ENCODE data around the gene UBXN11.

The UBXN11 gene

GRCh38 chr1:26269198-26269550 lies 37.3 kb downstream of the UBXN11 start:
- no peak for DNase-seq (ENCODE audit: low read depth in 2 of 2)

- no peak for DNase-seq (ENCODE audit: low read depth in 2 of 2)
Observed at GRCh38 chr1:26268290-26269197, 37.9 kb downstream of the UBXN11 start.

- no peak for DNase-seq (ENCODE audit: low read depth in 2 of 2)
Observed at GRCh38 chr1:26265405-26265804, 41.0 kb downstream of the UBXN11 start.

DNA sequence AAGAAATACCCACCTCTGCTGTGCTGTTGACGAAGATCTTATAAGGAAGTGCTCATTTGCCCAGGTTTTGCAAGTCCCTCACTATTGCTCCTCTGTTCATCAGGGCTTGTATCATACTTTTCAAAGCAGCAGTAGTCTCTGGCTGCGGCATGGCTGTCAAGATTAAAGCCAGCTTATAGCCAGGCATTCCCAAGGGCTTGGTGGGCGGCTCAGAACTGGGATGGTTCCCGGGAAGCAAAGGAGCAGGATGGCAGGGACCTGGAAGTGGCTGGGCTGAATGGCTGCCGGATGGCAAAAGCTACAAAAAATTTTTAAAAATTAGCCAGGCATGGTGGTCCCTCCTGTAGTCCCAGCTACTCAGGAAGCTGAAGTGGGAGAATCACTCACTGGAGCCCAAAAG lies 43.2 kb downstream of the UBXN11 start:
- DNase-seq (ENCODE audit: low read depth in 2 of 2), result no peak

DNA sequence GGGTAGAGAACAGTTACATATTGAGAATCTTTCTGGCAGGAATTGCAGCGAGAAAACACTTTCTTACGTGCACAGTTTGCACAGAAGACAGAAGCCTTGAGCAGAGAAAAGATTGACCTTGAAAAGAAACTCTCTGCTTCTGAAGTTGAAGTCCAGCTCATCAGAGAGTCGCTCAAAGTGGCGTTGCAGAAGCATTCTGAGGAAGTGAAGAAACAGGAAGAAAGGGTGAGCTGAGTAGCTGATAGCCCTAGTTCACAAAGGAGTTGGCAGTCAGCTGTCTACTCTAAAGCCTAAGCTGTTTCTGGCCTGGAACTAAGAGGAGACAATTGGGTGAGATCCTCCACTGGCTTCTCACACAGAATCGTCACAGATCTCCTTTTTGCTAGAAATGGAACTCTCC lies 46.9 kb downstream of the UBXN11 start:
- no peak for DNase-seq (ENCODE audit: low read depth in 2 of 2)

- no peak for DNase-seq (ENCODE audit: low read depth in 2 of 2)
Observed at GRCh38 chr1:26259005-26259404, 47.4 kb downstream of the UBXN11 start.

GRCh38 chr1:26257222-26257621 lies 49.2 kb downstream of the UBXN11 start:
- DNase-seq (ENCODE audit: low read depth in 2 of 2), result no peak

DNA sequence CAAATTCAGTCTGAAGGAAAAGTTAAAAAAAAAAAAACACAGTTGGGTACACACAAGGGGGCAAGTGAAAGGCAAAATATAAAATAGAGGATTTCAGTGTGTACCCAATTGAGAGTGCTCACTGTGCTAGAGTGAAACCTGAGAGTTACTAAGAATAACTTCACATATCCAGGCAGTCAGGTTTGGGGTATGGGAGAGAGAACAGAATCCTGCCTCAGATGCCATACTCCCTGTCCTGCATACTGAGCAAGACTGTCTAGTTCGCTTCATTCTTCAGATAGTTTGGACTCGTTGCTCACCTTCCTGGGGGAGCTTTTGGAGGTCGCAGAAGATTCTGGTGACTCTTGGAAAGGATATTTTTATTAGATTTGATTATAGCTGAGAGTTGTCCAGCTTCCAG lies 52.0 kb downstream of the UBXN11 start:
- no peak for DNase-seq (ENCODE audit: low read depth in 2 of 2)

DNA sequence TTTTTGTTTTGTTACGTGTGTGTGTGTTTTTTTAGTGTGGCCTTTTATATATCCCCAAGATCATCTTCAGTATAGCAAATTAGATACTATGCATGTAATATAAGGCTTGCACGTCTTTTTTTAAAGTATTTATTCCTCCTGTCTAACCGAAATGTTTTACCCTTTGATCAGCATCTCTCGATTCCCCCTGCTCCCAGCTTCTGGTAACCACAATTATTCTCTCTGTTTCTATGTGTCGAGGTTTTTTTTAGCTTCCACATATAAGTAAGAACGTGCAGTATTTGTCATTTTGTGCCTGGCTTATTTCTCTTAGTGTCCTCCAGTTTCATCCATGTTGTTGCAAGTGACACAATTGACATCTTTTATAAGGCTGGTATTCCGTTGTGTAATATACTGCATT lies 53.7 kb downstream of the UBXN11 start:
- no peak for DNase-seq (ENCODE audit: low read depth in 2 of 2)

DNA sequence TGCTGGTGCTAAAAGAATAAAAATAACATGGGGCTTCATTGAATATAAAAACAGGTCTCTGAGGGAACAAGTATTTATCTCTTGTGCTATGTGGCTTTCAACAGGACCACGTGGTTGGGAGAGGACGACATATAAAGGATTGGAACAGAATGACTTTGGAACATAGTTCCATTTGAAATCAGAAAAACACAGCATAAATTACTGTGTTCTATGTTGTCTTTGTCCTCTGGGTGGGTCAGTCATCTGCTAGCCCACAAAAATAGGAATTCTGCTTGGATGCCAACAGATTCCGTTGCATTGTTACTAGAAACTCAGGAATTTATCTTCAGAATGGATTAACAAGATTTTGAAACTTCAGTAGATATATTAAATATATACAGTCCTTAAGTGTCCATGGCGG lies 66.5 kb downstream of the UBXN11 start:
- DNase-seq (ENCODE audit: low read depth in 2 of 2), result no peak

DNA sequence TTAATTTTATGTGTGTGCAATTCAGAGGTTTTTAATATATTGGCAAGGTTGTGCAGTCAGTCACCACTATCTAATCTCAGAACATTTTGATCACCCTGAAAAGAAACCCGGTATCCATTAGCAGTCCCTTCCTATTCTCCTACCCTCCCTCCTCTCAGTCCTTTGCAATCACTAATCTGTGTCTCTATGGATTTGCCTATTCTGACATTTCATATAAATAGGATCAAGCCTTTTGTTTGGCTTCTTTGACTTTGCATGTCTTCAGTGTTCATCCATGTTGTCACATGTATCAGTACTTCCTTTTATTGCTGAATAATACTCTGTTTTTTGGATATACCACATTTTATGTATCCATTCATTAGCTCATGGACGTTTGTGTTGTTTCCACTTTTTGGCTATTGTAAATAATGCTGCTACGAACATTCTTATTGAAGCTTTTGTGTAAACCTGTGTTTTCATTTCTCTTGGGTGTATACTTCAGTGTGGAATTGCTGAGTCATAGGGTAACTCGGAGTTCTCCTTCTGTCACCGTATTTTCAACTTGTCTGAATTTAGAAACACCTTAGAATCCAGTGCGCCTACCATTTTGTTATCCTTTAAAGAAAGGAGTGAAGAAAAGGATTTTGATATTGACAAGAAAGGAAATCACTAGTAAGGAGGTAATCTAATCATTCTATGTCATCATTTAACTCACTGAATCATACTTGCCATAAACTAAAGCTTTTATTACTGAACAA lies 69.0 kb downstream of the UBXN11 start:
- no peak for DNase-seq (ENCODE audit: low read depth in 2 of 2)

DNA sequence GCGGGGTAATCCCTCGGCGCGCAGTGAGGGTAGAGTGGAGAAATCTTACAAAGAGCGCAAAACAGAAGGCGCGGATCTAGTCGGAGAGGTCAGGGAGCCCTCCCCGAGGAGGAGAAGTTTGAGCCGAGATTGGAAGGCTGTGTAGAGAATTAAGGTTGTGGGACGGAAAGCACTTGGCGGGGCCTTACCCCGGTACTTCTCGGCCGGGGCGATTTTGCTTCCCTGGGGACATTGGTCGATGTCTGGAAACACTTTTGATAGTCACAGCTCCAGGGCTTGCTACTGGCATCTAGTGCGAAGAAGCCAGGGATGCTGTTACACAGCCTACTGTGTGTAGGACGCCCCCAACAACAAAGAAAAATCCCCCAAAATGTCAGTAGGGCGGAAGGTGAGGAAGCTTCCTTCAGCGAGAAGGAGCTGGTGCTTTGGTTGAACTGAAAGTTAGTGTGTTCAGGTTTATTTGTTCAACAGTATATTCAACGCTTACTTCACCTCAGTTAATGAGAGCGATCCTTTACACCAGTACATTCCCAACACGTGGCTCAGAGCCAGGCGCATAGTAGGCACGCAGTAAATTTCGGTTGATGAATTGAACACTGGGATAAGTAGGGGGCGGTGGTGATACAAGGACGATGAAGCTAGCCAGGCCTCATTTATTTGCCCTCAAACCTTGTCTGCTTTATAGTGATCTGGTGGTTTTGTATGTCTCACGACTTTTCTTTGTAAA lies 71.6 kb downstream of the UBXN11 start:
- no peak for DNase-seq (ENCODE audit: low read depth in 2 of 2)

GRCh38 chr1:26233903-26234643 lies 72.4 kb downstream of the UBXN11 start, which contains the start of gene CEP85:
Gene CEP85, plus strand, starts transcription at chr1:26234200. Its CDS starts 5,584 bp downstream, at chr1:26239784.
- peak; percentile 94 to 98 for DNase-seq (ENCODE audit: low read depth in 2 of 2)
